Measurements from ENCODE around the gene INSIG2. TPM values are rescaled to one million over a fixed set of nuclear protein-coding genes. Genes with fewer than 3 reads are reported as not detected.

The INSIG2 gene
- total RNA-seq, 1 experiment from 2014 or later: 8.7 TPM

DNA sequence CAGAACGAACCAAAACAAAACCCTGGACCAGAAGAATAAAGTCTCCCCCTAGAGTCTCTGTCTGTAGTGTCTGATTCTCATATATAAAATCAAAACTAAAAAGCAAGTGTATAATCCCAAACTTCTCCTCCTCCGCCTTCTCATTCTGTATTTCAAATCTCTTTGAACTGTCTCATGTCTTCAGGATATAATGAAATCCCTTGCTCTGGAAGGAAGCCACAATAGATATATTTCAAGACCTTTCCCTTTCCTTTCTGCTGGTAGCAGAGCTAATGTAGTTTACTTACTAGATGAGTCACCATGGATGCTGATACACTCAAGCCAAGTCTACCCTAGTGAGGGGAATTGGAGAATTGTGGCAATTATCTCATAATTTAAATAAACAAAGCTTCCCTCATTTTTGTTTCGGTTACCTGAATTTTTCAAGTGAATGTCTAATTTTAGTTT is 40.9 kb upstream of the INSIG2 start:
- no peaks in the 10 kb centered on the region for H3K9me3 Mint-ChIP-seq
- no peak overlapping the region for H3T11ph ChIP-seq (ENCODE audit: low read length)
- no peak overlapping the region for H3K4me3 Mint-ChIP-seq
- H3K23me2 ChIP-seq (ENCODE audit: insufficient read length, low read depth, low read length, poor library complexity, severe bottlenecking): no peaks in the 10 kb centered on the region
- no peak overlapping the region for H4K8ac ChIP-seq (replicated peaks; ENCODE audit: insufficient read length, low read depth, low read length)
- no peak overlapping the region for H3K9ac ChIP-seq (ENCODE audit: extremely low read depth, insufficient read length, low read length)
- no peak overlapping the region for H2BK5ac ChIP-seq (ENCODE audit: insufficient read length, low read length)
- H4K20me1 ChIP-seq (ENCODE audit: control insufficient read depth, insufficient read depth, insufficient read length): no peaks in the 10 kb centered on the region
- no peak overlapping the region for H3K56ac ChIP-seq (ENCODE audit: insufficient read length, low read depth, low read length)
- no peaks in the 10 kb centered on the region for H3K79me1 ChIP-seq (ENCODE audit: insufficient read depth, low read depth, low read length, poor library complexity, severe bottlenecking)
- no peak overlapping the region for H3K14ac ChIP-seq (ENCODE audit: insufficient read depth, low read length)
- H2BK20ac ChIP-seq (ENCODE audit: low read depth, low read length, poor library complexity, severe bottlenecking): no peak overlapping the region
- no peak overlapping the region for H2BK15ac ChIP-seq (ENCODE audit: low read depth, low read length)
- no peak overlapping the region for H3K4ac ChIP-seq (ENCODE audit: low read depth, low read length)
- no peak overlapping the region for H2BK120ac ChIP-seq (ENCODE audit: low read depth, low read length, poor library complexity, severe bottlenecking)
- no peak overlapping the region for H3K27ac Mint-ChIP-seq
- H3K23ac ChIP-seq (ENCODE audit: insufficient read length, low read depth, low read length): no peak overlapping the region
- H3K18ac ChIP-seq (ENCODE audit: insufficient read length, low read depth, low read length): no peak overlapping the region
- H3K36me3 Mint-ChIP-seq (ENCODE audit: insufficient read depth in 1 of 3, low read depth in 3 of 3): no peaks in the 10 kb centered on the region
- no peak overlapping the region for H2AFZ ChIP-seq (ENCODE audit: low read length)
- no peaks in the 10 kb centered on the region for H3K79me2 ChIP-seq (ENCODE audit: insufficient read depth, low read length)
- no peaks in the 10 kb centered on the region for H3K9me3 ChIP-seq (ENCODE audit: control insufficient read depth, low read depth, low read length)
- H2BK12ac ChIP-seq (ENCODE audit: insufficient read length, low read depth, low read length): no peak overlapping the region
- H3K4me2 ChIP-seq (ENCODE audit: insufficient read depth, insufficient read length, low read length): no peak overlapping the region
- no peaks in the 10 kb centered on the region for H3K4me1 ChIP-seq (ENCODE audit: insufficient read depth, low read length)
- H3K27me3 ChIP-seq (ENCODE audit: insufficient read depth, low read length): no peaks in the 10 kb centered on the region
- no CpG with 5 or more reads among the region's 3 CpGs for WGBS (ENCODE audit: extremely low coverage, insufficient read length, low lambda C conversion rate)
- H4K5ac ChIP-seq (ENCODE audit: insufficient read length, low read depth, low read length): no peak overlapping the region
- peaks cover 5 to 8% of the 10 kb centered on the region in 2 experiments for H3K4me1 Mint-ChIP-seq
- H3K27ac ChIP-seq (ENCODE audit: insufficient read length, low read depth, low read length): no peak overlapping the region
- DNase-seq: no peak
- no peak overlapping the region for H2AK5ac ChIP-seq (ENCODE audit: insufficient read length, low read length)
- H4K91ac ChIP-seq (ENCODE audit: insufficient read length, low read depth, low read length): no peak overlapping the region
- TF ChIP-seq, protein P1, sequence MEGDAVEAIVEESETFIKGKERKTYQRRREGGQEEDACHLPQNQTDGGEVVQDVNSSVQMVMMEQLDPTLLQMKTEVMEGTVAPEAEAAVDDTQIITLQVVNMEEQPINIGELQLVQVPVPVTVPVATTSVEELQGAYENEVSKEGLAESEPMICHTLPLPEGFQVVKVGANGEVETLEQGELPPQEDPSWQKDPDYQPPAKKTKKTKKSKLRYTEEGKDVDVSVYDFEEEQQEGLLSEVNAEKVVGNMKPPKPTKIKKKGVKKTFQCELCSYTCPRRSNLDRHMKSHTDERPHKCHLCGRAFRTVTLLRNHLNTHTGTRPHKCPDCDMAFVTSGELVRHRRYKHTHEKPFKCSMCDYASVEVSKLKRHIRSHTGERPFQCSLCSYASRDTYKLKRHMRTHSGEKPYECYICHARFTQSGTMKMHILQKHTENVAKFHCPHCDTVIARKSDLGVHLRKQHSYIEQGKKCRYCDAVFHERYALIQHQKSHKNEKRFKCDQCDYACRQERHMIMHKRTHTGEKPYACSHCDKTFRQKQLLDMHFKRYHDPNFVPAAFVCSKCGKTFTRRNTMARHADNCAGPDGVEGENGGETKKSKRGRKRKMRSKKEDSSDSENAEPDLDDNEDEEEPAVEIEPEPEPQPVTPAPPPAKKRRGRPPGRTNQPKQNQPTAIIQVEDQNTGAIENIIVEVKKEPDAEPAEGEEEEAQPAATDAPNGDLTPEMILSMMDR (conservative IDR thresholded peaks at IDR 0.05): no peak
- H3K27me3 Mint-ChIP-seq (ENCODE audit: low read depth): peaks cover 11% of the 10 kb centered on the region

Data from H9 (cell line).